ENCODE measurements around the gene ABCC4.
"Not testable (repeated sequence)": the region's sequence is repeated elsewhere in the genome, so short reads cannot be mapped to it uniquely, and the experiment has no call there.

The ABCC4 gene

GRCh38 chr13:95174517-95174916 is 126.7 kb downstream of the ABCC4 start:
- DNase-seq (ENCODE audit: insufficient read length, low spot score) (no peak), FAIRE-seq (no peak)
- TF ChIP-seq CTCF (IDR thresholded peaks at IDR 0.05; ENCODE audit: insufficient read depth, missing control alignments): no peak

- peak; percentile 56 for DNase-seq (ENCODE audit: insufficient read length, low spot score)
- FAIRE-seq: no peak
- TF ChIP-seq CTCF (IDR thresholded peaks at IDR 0.05; ENCODE audit: insufficient read depth, missing control alignments): no peak
Observed at GRCh38 chr13:95168191-95168590, 133.1 kb downstream of the ABCC4 start.

- DNase-seq (ENCODE audit: insufficient read length, low spot score): not testable (repeated sequence)
Observed at GRCh38 chr13:95167003-95167402, 134.2 kb downstream of the ABCC4 start.

GRCh38 chr13:95164830-95165229 is 136.4 kb downstream of the ABCC4 start:
- TF ChIP-seq CTCF (IDR thresholded peaks at IDR 0.05; ENCODE audit: insufficient read depth, missing control alignments): no peak
- FAIRE-seq: no peak
- DNase-seq (ENCODE audit: insufficient read length, low spot score): no peak

More at GRCh38 chr13:95167003-95167402, 134.2 kb downstream of the ABCC4 start:
- not testable (repeated sequence) for FAIRE-seq

GRCh38 chr13:95160112-95160906 is 140.9 kb downstream of the ABCC4 start:
- no peak for TF ChIP-seq CTCF (IDR thresholded peaks at IDR 0.05; ENCODE audit: insufficient read depth, missing control alignments)
- FAIRE-seq: no peak
- DNase-seq (ENCODE audit: insufficient read length, low spot score): no peak

- FAIRE-seq (no peak), DNase-seq (ENCODE audit: insufficient read length, low spot score) (no peak)
- TF ChIP-seq CTCF (IDR thresholded peaks at IDR 0.05; ENCODE audit: insufficient read depth, missing control alignments): no peak
Observed at GRCh38 chr13:95159458-95159857, 141.8 kb downstream of the ABCC4 start.

- FAIRE-seq: peak; percentile 61
- TF ChIP-seq CTCF (IDR thresholded peaks at IDR 0.05; ENCODE audit: insufficient read depth, missing control alignments): peak; percentile 50
- no peak for DNase-seq (ENCODE audit: insufficient read length, low spot score)
Observed at GRCh38 chr13:95156208-95156607, 145.0 kb downstream of the ABCC4 start.
